CD14-positive monocyte (primary cell): ENCODE measurements around the gene TFPI2. TPM values are rescaled to one million over a fixed set of nuclear protein-coding genes. Genes with fewer than 3 reads are reported as not detected.

Source experiments
- DNase-seq, 3 donors: peaks; one replicate each; pipeline ENCODE4 v3.0.0-alpha.2; 2011 to 2022
- H2AFZ ChIP-seq: 2 replicates; pipeline ENCODE4 v1.6.0; 2012; ENCODE audit warnings: mild to moderate bottlenecking, low read depth, low read length, inconsistent platforms; ENCODE audit not compliant: insufficient read depth, poor library complexity, severe bottlenecking
- H3K27ac ChIP-seq, 2 donors: 1 replicate in 1 of 2; 2 replicates in 1 of 2; pipeline ENCODE4 v1.5.1; 2012 to 2013; ENCODE audit warnings: low read length in 2 of 2, control low read depth in 1 of 2, inconsistent platforms in 1 of 2, low read depth in 1 of 2, mild to moderate bottlenecking in 1 of 2
- H3K27me3 ChIP-seq, 2 donors: one replicate each; pipeline versions ENCODE4 v1.6.0 to v1.6.1; 2011 to 2013; ENCODE audit warnings: low read length in 2 of 2; ENCODE audit not compliant: control insufficient read depth in 2 of 2, insufficient read depth in 2 of 2
- H3K36me3 ChIP-seq, 2 donors: replicated peaks in 1 of 2; 1 replicate in 1 of 2; 2 replicates in 1 of 2; pipeline versions ENCODE4 v1.5.1 to v1.6.1; 2012 to 2013; ENCODE audit warnings: low read length in 2 of 2, control low read depth in 1 of 2, inconsistent platforms in 1 of 2, mild to moderate bottlenecking in 1 of 2; ENCODE audit not compliant: insufficient read depth in 2 of 2, control insufficient read depth in 1 of 2
- H3K4me1 ChIP-seq, 2 donors: 1 replicate in 1 of 2; 2 replicates in 1 of 2; pipeline versions ENCODE4 v1.5.1 to v1.6.1; 2012 to 2013; ENCODE audit warnings: low read length in 2 of 2, control low read depth in 1 of 2, inconsistent platforms in 1 of 2, mild to moderate bottlenecking in 1 of 2, moderate library complexity in 1 of 2; ENCODE audit not compliant: insufficient read depth in 2 of 2, control insufficient read depth in 1 of 2
- H3K4me2 ChIP-seq: replicated peaks from 2 replicates; pipeline ENCODE3; 2012; ENCODE audit warnings: low read length, moderate library complexity, mild to moderate bottlenecking; ENCODE audit not compliant: poor library complexity, severe bottlenecking; ENCODE audit errors: extremely low read depth
- H3K4me3 ChIP-seq, 3 experiments: fragments of 200-600 bp in 1 of 3; sonication (generic) in 1 of 3; replicated peaks in 1 of 3; 1 replicate in 2 of 3; 2 replicates in 1 of 3; pipeline ENCODE4 v1.5.1; 2011 to 2013; ENCODE audit warnings: low read length in 3 of 3, mild to moderate bottlenecking in 3 of 3, control low read depth in 2 of 3, low read depth in 2 of 3, inconsistent platforms in 1 of 3, moderate library complexity in 1 of 3
- H3K79me2 ChIP-seq: 2 replicates; pipeline ENCODE4 v1.6.0; 2012; ENCODE audit warnings: mild to moderate bottlenecking, control low read depth, inconsistent platforms, low read length, moderate library complexity; ENCODE audit not compliant: insufficient read depth
- H3K9ac ChIP-seq: 2 replicates; pipeline ENCODE4 v1.6.0; 2017; ENCODE audit warnings: low read length, mild to moderate bottlenecking; ENCODE audit not compliant: insufficient read depth, poor library complexity, severe bottlenecking
- H3K9me3 ChIP-seq, 2 donors: replicated peaks in 1 of 2; 1 replicate in 1 of 2; 2 replicates in 1 of 2; pipeline versions ENCODE4 v1.5.1 to v1.6.1; 2012 to 2013; ENCODE audit warnings: low read length in 2 of 2, control low read depth in 1 of 2; ENCODE audit not compliant: control insufficient read depth in 1 of 2, insufficient read depth in 1 of 2
- H4K20me1 ChIP-seq: 2 replicates; pipeline ENCODE4 v1.6.0; 2012; ENCODE audit warnings: mild to moderate bottlenecking, low read length, control low read depth, moderate library complexity; ENCODE audit not compliant: insufficient read depth
- H3K27ac Mint-ChIP-seq, 7 donors: one replicate each; pipeline ENCODE4 v1.8.0; 2020; ENCODE audit warnings: mild to moderate bottlenecking in 7 of 7, mixed read lengths in 7 of 7, moderate library complexity in 6 of 7, inconsistent platforms in 2 of 7
- H3K27me3 Mint-ChIP-seq, 3 donors: one replicate each; pipeline ENCODE4 v1.8.0; 2021 to 2022; ENCODE audit warnings: low read depth in 3 of 3, mild to moderate bottlenecking in 3 of 3, mixed read lengths in 3 of 3, moderate library complexity in 3 of 3, inconsistent platforms in 1 of 3
- H3K36me3 Mint-ChIP-seq, 2 donors: one replicate each; pipeline ENCODE4 v1.8.0; 2020; ENCODE audit warnings: mixed read lengths in 2 of 2, inconsistent platforms in 1 of 2, mild to moderate bottlenecking in 1 of 2
- H3K4me1 Mint-ChIP-seq: one replicate; pipeline ENCODE4 v1.8.0; 2020; ENCODE audit warnings: mild to moderate bottlenecking, mixed read lengths
- H3K4me3 Mint-ChIP-seq, 2 donors: one replicate each; pipeline ENCODE4 v1.8.0; 2020; ENCODE audit warnings: mild to moderate bottlenecking in 2 of 2, mixed read lengths in 2 of 2, moderate library complexity in 1 of 2
- H3K9me3 Mint-ChIP-seq, 7 donors: one replicate each; pipeline ENCODE4 v1.8.0; 2020 to 2022; ENCODE audit warnings: mixed read lengths in 7 of 7, mild to moderate bottlenecking in 6 of 7, moderate library complexity in 6 of 7, inconsistent platforms in 2 of 7
- WGBS: methylation state at CpG from one replicate; pipeline ENCODE4 v1.1.5; 2013; ENCODE audit warnings: missing lambda C conversion rate; ENCODE audit not compliant: insufficient coverage; 5-methylcytosine and 5-hydroxymethylcytosine counted together
- intact Hi-C, 2 donors: fragments of 100-400 bp; cut with micrococcal nuclease; formaldehyde crosslinking; loops; one replicate each; pipeline versions ENCODE4 v1.15.0 to v1.15.1; 2023
- polyA plus RNA-seq, 3 donors: library from polyadenylated mRNA; depleted of rRNA in 1 of 3; unstranded in 2 of 3; stranded (reverse) in 1 of 3; fragments of 300-500 nt in 2 of 3; fragments of >200 nt in 1 of 3; fragmentation: Illumina TruSeq in 2 of 3; gene quantifications; 1 replicate in 2 of 3; 2 replicates in 1 of 3; pipeline ENCODE4 v1.2.3, GENCODE V29; 2012 to 2021
- TF ChIP-seq, protein P1 (sequence below): fragments of 200-600 bp; IDR thresholded peaks from one replicate; pipeline ENCODE4 v1.8.0; 2022; ENCODE audit warnings: antibody characterized with exemption, mild to moderate bottlenecking

Gene TFPI2
- polyA plus RNA-seq, 3 donors: not detected

DNA sequence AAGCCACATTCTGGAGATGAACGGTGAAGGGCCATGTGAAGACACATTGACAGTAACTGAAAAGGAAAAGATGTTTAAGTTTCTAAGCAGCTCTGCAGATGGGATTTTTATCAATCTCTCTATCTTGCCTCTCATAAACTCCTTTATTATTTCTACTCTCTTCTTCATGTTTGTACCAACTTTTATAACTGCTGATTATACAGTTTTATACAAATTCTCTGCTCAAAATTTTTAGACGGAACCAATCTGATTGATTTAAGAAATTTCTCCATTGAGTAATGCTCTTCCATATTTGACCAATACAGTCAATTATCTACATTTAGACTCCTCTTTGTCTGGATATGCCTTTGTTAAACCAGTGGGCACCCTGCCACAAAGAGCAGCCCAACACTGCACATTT lies 31.7 kb downstream of the TFPI2 start:
- no peak for DNase-seq
- H3K27me3 Mint-ChIP-seq: peaks cover 0 to 3% (median 2%) of the 10 kb centered on the region in 3 donors
- H3K4me2 ChIP-seq: no peak overlapping the region
- H3K36me3 ChIP-seq: no peaks in the 10 kb centered on the region
- H3K9me3 Mint-ChIP-seq: peaks cover 0 to 4% (median 0%) of the 10 kb centered on the region in 7 donors
- H4K20me1 ChIP-seq: no peaks in the 10 kb centered on the region
- no peaks in the 10 kb centered on the region for H3K9me3 ChIP-seq
- no peak overlapping the region for H3K27ac Mint-ChIP-seq
- H3K27me3 ChIP-seq: no peaks in the 10 kb centered on the region
- no peak overlapping the region for H3K27ac ChIP-seq
- TF ChIP-seq, protein P1, sequence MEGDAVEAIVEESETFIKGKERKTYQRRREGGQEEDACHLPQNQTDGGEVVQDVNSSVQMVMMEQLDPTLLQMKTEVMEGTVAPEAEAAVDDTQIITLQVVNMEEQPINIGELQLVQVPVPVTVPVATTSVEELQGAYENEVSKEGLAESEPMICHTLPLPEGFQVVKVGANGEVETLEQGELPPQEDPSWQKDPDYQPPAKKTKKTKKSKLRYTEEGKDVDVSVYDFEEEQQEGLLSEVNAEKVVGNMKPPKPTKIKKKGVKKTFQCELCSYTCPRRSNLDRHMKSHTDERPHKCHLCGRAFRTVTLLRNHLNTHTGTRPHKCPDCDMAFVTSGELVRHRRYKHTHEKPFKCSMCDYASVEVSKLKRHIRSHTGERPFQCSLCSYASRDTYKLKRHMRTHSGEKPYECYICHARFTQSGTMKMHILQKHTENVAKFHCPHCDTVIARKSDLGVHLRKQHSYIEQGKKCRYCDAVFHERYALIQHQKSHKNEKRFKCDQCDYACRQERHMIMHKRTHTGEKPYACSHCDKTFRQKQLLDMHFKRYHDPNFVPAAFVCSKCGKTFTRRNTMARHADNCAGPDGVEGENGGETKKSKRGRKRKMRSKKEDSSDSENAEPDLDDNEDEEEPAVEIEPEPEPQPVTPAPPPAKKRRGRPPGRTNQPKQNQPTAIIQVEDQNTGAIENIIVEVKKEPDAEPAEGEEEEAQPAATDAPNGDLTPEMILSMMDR: no peak
- H3K4me3 ChIP-seq: no peak overlapping the region
- no peak overlapping the region for H3K9ac ChIP-seq
- no peaks in the 10 kb centered on the region for H3K4me1 Mint-ChIP-seq
- no peak overlapping the region for H3K4me3 Mint-ChIP-seq
- H2AFZ ChIP-seq: no peak overlapping the region
- H3K79me2 ChIP-seq: no peaks in the 10 kb centered on the region
- 60% methylated on average over 1 of the region's 2 CpGs for WGBS
- intact Hi-C loops: no loop called here
- H3K36me3 Mint-ChIP-seq: no peaks in the 10 kb centered on the region
- H3K4me1 ChIP-seq: no peaks in the 10 kb centered on the region

DNA sequence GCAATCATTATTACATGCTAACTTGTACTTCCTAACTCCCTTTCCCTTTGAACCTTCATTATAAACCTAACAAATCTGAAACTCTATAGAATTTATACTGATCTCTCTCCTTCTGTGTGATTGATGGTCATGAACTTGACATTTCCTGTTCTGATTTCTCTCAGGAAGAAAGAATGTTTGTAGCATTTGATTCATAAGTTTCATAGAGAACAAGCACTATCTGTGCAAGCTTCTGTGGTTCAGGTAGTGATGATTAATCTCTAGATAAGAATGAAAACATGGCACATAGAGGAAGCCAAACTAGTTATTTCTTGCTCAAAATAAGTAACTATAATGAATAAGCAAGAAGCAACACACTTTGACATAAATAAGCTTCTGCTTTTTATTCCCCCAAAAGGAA lies 34.2 kb downstream of the TFPI2 start:
- Histone ChIP-seq H4K20me1 (no peaks in the 10 kb centered on the region), H3K9ac (no peak overlapping the region), H3K27ac (no peak overlapping the region), H3K36me3 (no peaks in the 10 kb centered on the region), H3K4me2 (no peak overlapping the region), H3K9me3 (no peaks in the 10 kb centered on the region), H3K4me1 (no peaks in the 10 kb centered on the region), H3K27me3 (no peaks in the 10 kb centered on the region), H2AFZ (no peak overlapping the region), H3K4me3 (no peak overlapping the region), H3K79me2 (no peaks in the 10 kb centered on the region)
- H3K36me3 Mint-ChIP-seq: no peaks in the 10 kb centered on the region
- TF ChIP-seq, protein P1: no peak
- DNase-seq: no peak
- peaks cover 0 to 2% (median 1%) of the 10 kb centered on the region in 3 donors for H3K27me3 Mint-ChIP-seq
- peaks cover 0 to 2% (median 0%) of the 10 kb centered on the region in 7 donors for H3K9me3 Mint-ChIP-seq
- no peaks in the 10 kb centered on the region for H3K4me1 Mint-ChIP-seq
- H3K4me3 Mint-ChIP-seq: no peak overlapping the region
- intact Hi-C loops: no loop called here
- H3K27ac Mint-ChIP-seq: no peak overlapping the region
